ENCODE measurements around the gene AGPAT4. TPM values are rescaled to one million over a fixed set of nuclear protein-coding genes. Genes with fewer than 3 reads are reported as not detected.

AGPAT4 gene
- total RNA-seq, 2 experiments from 2014 or later, result 0.95 to 1.3 TPM

DNA sequence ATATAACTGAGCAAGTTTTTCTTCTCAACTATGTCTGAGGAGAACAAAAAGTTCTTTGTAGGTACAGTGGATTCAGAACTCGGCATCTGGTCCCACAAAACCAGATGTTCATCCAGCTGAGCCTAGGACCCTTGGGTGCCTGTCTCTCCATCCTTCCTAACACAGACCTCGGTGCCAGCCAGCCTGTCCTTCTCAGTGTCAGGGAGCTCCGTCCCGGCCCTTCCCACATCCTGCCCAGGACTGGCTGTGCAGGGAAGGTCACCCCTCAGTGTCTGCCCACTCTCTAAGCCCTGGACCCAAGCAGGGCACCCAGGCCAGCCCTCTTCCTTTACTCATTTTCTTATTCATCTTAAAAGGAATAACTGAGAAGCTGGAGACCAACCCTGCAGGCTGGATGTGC is 32.0 kb upstream of the AGPAT4 start:
- Histone ChIP-seq H3K9me3 (ENCODE audit: low read length) (no peaks in the 10 kb centered on the region), H3K9me2 (ENCODE audit: insufficient read depth, low read length) (no peaks in the 10 kb centered on the region), H3K4me3 (ENCODE audit: low read depth, low read length, poor library complexity, severe bottlenecking) (no peak overlapping the region), H3K4me2 (ENCODE audit: low read length) (no peak overlapping the region), H4K20me1 (ENCODE audit: insufficient read depth, low read length) (no peaks in the 10 kb centered on the region), H3K36me3 (ENCODE audit: insufficient read depth, low read length) (no peaks in the 10 kb centered on the region), H3K79me2 (ENCODE audit: insufficient read depth, low read depth, low read length) (no peaks in the 10 kb centered on the region), H3K4me1 (ENCODE audit: insufficient read depth, low read length, poor library complexity, severe bottlenecking) (no peaks in the 10 kb centered on the region), H2AFZ (ENCODE audit: low read length) (no peak overlapping the region), H3K27ac (ENCODE audit: low read depth, low read length, poor library complexity, severe bottlenecking) (no peak overlapping the region)
- DNase-seq (ENCODE audit: low spot score), result no peak
- intact Hi-C loops (cut with micrococcal nuclease; ENCODE audit: unreplicated experiment), result no loop called here
- ChIA-PET CTCF (ENCODE audit: unreplicated experiment) (no interaction called here), POLR2A (no interaction called here)
- no TSS peak for BruUV-seq (replicated peaks)
- TF ChIP-seq, protein P1, sequence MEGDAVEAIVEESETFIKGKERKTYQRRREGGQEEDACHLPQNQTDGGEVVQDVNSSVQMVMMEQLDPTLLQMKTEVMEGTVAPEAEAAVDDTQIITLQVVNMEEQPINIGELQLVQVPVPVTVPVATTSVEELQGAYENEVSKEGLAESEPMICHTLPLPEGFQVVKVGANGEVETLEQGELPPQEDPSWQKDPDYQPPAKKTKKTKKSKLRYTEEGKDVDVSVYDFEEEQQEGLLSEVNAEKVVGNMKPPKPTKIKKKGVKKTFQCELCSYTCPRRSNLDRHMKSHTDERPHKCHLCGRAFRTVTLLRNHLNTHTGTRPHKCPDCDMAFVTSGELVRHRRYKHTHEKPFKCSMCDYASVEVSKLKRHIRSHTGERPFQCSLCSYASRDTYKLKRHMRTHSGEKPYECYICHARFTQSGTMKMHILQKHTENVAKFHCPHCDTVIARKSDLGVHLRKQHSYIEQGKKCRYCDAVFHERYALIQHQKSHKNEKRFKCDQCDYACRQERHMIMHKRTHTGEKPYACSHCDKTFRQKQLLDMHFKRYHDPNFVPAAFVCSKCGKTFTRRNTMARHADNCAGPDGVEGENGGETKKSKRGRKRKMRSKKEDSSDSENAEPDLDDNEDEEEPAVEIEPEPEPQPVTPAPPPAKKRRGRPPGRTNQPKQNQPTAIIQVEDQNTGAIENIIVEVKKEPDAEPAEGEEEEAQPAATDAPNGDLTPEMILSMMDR (conservative IDR thresholded peaks at IDR 0.05; ENCODE audit: low read length), result no peak
- TF ChIP-seq EZH2phosphoT487 (IDR thresholded peaks at IDR 0.05; ENCODE audit: borderline replicate concordance, low read depth, low read length), result no peak

DNA sequence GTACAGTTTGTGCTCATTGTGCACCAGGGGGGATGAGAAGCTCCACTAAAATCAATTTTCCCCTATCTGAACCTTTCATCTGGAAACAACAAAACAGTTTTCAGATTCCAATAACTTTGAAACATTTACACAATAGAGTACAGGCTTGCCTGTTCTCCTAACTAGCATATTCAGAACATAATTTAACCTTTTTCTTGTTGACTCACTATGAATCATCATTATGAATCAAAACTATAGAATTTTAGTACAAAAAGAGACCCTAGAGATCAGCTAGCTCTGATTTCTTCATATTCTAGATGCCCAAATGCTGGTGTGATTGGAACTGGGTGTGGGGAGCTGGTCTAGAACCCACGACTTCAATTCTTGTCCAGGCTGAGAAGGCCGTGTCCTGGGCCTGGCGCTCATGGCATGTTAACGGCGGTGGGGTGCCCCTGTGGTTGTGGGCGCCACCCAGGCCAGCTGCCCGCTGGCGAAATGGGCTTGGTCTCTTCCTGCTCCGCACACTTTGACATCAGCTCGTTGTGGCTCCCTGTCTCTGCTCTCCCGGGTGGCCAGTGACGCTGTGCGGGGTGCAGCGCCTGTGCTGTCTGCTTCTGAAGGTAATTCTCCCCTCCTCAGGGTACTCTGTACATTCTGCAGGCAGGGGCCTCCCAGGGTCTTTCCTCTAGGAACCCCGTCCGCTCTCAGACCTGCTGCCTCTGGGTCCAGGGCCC is 29.9 kb upstream of the AGPAT4 start:
- TF ChIP-seq, protein P1 (conservative IDR thresholded peaks at IDR 0.05; ENCODE audit: low read length), result no peak
- no peak for TF ChIP-seq EZH2phosphoT487 (IDR thresholded peaks at IDR 0.05; ENCODE audit: borderline replicate concordance, low read depth, low read length)
- ChIA-PET POLR2A (no interaction called here), CTCF (ENCODE audit: unreplicated experiment) (no interaction called here)
- intact Hi-C loops (cut with micrococcal nuclease; ENCODE audit: unreplicated experiment), result no loop called here
- H3K27ac ChIP-seq (ENCODE audit: low read depth, low read length, poor library complexity, severe bottlenecking), result no peak overlapping the region
- no peak for DNase-seq (ENCODE audit: low spot score)
- no peak overlapping the region for H2AFZ ChIP-seq (ENCODE audit: low read length)
- H3K36me3 ChIP-seq (ENCODE audit: insufficient read depth, low read length), result no peaks in the 10 kb centered on the region
- no peaks in the 10 kb centered on the region for H4K20me1 ChIP-seq (ENCODE audit: insufficient read depth, low read length)
- no peaks in the 10 kb centered on the region for H3K9me2 ChIP-seq (ENCODE audit: insufficient read depth, low read length)
- no peaks in the 10 kb centered on the region for H3K9me3 ChIP-seq (ENCODE audit: low read length)
- BruUV-seq (replicated peaks), result no TSS peak
- H3K79me2 ChIP-seq (ENCODE audit: insufficient read depth, low read depth, low read length), result no peaks in the 10 kb centered on the region
- H3K4me3 ChIP-seq (ENCODE audit: low read depth, low read length, poor library complexity, severe bottlenecking), result no peak overlapping the region
- no peak overlapping the region for H3K4me2 ChIP-seq (ENCODE audit: low read length)
- H3K4me1 ChIP-seq (ENCODE audit: insufficient read depth, low read length, poor library complexity, severe bottlenecking), result no peaks in the 10 kb centered on the region

DNA sequence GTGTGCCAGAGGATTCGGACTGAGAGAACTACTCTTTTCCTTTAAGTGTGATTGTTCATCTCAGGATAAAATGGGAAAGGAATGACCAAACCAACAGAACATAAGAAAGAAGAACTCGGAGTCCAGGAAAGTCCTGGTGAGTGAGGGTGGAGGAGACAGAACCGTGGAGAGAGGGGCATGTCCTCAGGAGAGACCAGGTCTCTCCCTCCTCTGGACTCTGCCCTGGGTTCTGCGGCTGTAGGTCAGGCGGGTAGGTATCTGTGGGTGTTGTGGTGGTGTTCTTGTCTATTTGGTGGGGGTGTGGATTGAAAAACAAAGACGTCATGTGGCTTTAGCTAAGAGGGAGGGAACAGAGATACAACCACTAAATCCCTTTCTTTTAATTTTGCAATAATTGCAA is 29.1 kb upstream of the AGPAT4 start:
- H3K4me3 ChIP-seq (ENCODE audit: low read depth, low read length, poor library complexity, severe bottlenecking), result no peak overlapping the region
- no TSS peak for BruUV-seq (replicated peaks)
- H3K27ac ChIP-seq (ENCODE audit: low read depth, low read length, poor library complexity, severe bottlenecking), result no peak overlapping the region
- H3K36me3 ChIP-seq (ENCODE audit: insufficient read depth, low read length), result no peaks in the 10 kb centered on the region
- no peaks in the 10 kb centered on the region for H3K79me2 ChIP-seq (ENCODE audit: insufficient read depth, low read depth, low read length)
- H3K4me1 ChIP-seq (ENCODE audit: insufficient read depth, low read length, poor library complexity, severe bottlenecking), result no peaks in the 10 kb centered on the region
- H4K20me1 ChIP-seq (ENCODE audit: insufficient read depth, low read length), result no peaks in the 10 kb centered on the region
- ChIA-PET CTCF (ENCODE audit: unreplicated experiment) (no interaction called here), POLR2A (interaction anchor here (0.7 kb wide), 1 partner anchor 1102 kb away, joined by 3 read pairs; no protein-coding TSS in a partner anchor)
- peaks cover 1% of the 10 kb centered on the region; the same call in 1 of the 2 replicates for H3K9me3 ChIP-seq (ENCODE audit: low read length)
- TF ChIP-seq, protein P1 (conservative IDR thresholded peaks at IDR 0.05; ENCODE audit: low read length), result no peak
- no peak for TF ChIP-seq EZH2phosphoT487 (IDR thresholded peaks at IDR 0.05; ENCODE audit: borderline replicate concordance, low read depth, low read length)
- intact Hi-C loops (cut with micrococcal nuclease; ENCODE audit: unreplicated experiment), result no loop called here
- no peaks in the 10 kb centered on the region for H3K9me2 ChIP-seq (ENCODE audit: insufficient read depth, low read length)
- no peak for DNase-seq (ENCODE audit: low spot score)
- no peak overlapping the region for H2AFZ ChIP-seq (ENCODE audit: low read length)
- no peak overlapping the region for H3K4me2 ChIP-seq (ENCODE audit: low read length)
